Fibroblast of lung (primary cell): Measurements from ENCODE around the gene ETV1. TPM values are rescaled to one million over a fixed set of nuclear protein-coding genes. Genes with fewer than 3 reads are reported as not detected.
A peak's percentile ranks its signal among the peaks of the same experiment; 100 is the strongest.

Experiments used
- DNase-seq, 2 donors: peaks; one replicate each; pipeline versions ENCODE4 v3.0.0 to v3.0.0-alpha.2; 2010; ENCODE audit warnings: low read depth in 2 of 2
- H2AFZ ChIP-seq: 2 replicates; pipeline ENCODE4 v1.5.1; 2012; ENCODE audit warnings: low read length, control low read depth, inconsistent platforms
- H3K27ac ChIP-seq: 2 replicates; pipeline ENCODE4 v1.5.1; 2011; ENCODE audit warnings: low read length, control low read depth; ENCODE audit not compliant: insufficient read depth
- H3K27me3 ChIP-seq: 2 replicates; pipeline ENCODE4 v1.5.1; 2011; ENCODE audit warnings: mild to moderate bottlenecking, low read length; ENCODE audit not compliant: control insufficient read depth, insufficient read depth
- H3K36me3 ChIP-seq: 2 replicates; pipeline ENCODE4 v1.5.1; 2011; ENCODE audit warnings: low read length; ENCODE audit not compliant: control insufficient read depth, insufficient read depth
- H3K4me1 ChIP-seq: 2 replicates; pipeline ENCODE4 v1.5.1; 2011; ENCODE audit warnings: low read length; ENCODE audit not compliant: control insufficient read depth, insufficient read depth; ENCODE audit errors: extremely low read depth
- H3K4me2 ChIP-seq: 2 replicates; pipeline ENCODE4 v1.5.1; 2011; ENCODE audit warnings: low read length, control low read depth; ENCODE audit not compliant: insufficient read depth; ENCODE audit errors: extremely low read depth
- H3K4me3 ChIP-seq, 4 experiments: fragments of 200-600 bp in 1 of 4; sonication (generic) in 1 of 4; replicated peaks in 1 of 4; 2 replicates each; pipeline ENCODE4 v1.5.1; 2011 to 2016; ENCODE audit warnings: low read length in 4 of 4, low read depth in 3 of 4, mild to moderate bottlenecking in 3 of 4, control low read depth in 2 of 4, inconsistent platforms in 1 of 4, mixed read lengths in 1 of 4; ENCODE audit not compliant: insufficient read depth in 1 of 4; ENCODE audit errors: control extremely low read depth in 1 of 4
- H3K79me2 ChIP-seq: 2 replicates; pipeline ENCODE4 v1.5.1; 2012; ENCODE audit warnings: mild to moderate bottlenecking, low read length, inconsistent platforms; ENCODE audit not compliant: control insufficient read depth, insufficient read depth
- H3K9ac ChIP-seq: 2 replicates; pipeline ENCODE4 v1.5.1; 2011; ENCODE audit warnings: mild to moderate bottlenecking, low read length, control low read depth; ENCODE audit not compliant: insufficient read depth
- H3K9me3 ChIP-seq: 2 replicates; pipeline ENCODE4 v1.5.1; 2012; ENCODE audit warnings: low read depth, low read length; ENCODE audit not compliant: control insufficient read depth, insufficient read depth
- H4K20me1 ChIP-seq: 2 replicates; pipeline ENCODE4 v1.5.1; 2011; ENCODE audit warnings: low read length; ENCODE audit not compliant: control insufficient read depth, insufficient read depth; ENCODE audit errors: extremely low read depth
- CTCF ChIP-seq, 2 donors: IDR thresholded peaks in 1 of 2; conservative IDR thresholded peaks in 1 of 2; 1 replicate in 1 of 2; 2 replicates in 1 of 2; pipeline ENCODE4 v1.5.1; 2011 to 2012; ENCODE audit warnings: low read length in 2 of 2, control low read depth in 1 of 2, inconsistent platforms in 1 of 2, low read depth in 1 of 2, mild to moderate bottlenecking in 1 of 2
- EZH2 ChIP-seq: IDR thresholded peaks from 2 replicates; pipeline ENCODE4 v1.5.1; 2012; ENCODE audit warnings: low read length, control low read depth, mild to moderate bottlenecking; ENCODE audit errors: missing control alignments
- polyA plus RNA-seq, 2 donors: library from polyadenylated mRNA; depleted of rRNA in 1 of 2; stranded (reverse) in 1 of 2; unstranded in 1 of 2; fragments of >200 nt; gene quantifications; 2 replicates each; pipeline ENCODE4 v1.2.1, GENCODE V29; 2011 to 2012; ENCODE audit warnings: missing spikeins in 1 of 2
- total RNA-seq: library from RNA; depleted of rRNA; stranded (reverse); fragments of >200 nt; gene quantifications from 2 replicates; pipeline ENCODE4 v1.2.1, GENCODE V29; 2014

ETV1 gene
- total and polyA plus RNA-seq, 2 donors (not counting 1 experiment from before 2014, with no cell fraction given), result 13.3 to 26.4 TPM

GRCh38 chr7:14018751-14019150 is 29.3 kb upstream of the ETV1 start:
- H3K4me1 ChIP-seq, result no peaks in the 10 kb centered on the region
- H3K9ac ChIP-seq, result no peak overlapping the region
- H4K20me1 ChIP-seq, result no peaks in the 10 kb centered on the region
- H3K36me3 ChIP-seq, result no peaks in the 10 kb centered on the region
- no peak overlapping the region for H2AFZ ChIP-seq
- H3K27me3 ChIP-seq, result no peaks in the 10 kb centered on the region
- no peaks in the 10 kb centered on the region for H3K79me2 ChIP-seq
- no peak for TF ChIP-seq CTCF (conservative IDR thresholded peaks at IDR 0.05 in 1 of 2, IDR thresholded peaks at IDR 0.05 in 1 of 2; ENCODE audit: low read depth in 1 of 2, low read length in 2 of 2)
- no peak for TF ChIP-seq EZH2
- no peak overlapping the region for H3K27ac ChIP-seq
- DNase-seq, result peak in 1 of 2 donors; percentile 61
- no peaks in the 10 kb centered on the region for H3K9me3 ChIP-seq
- no peak overlapping the region for H3K4me2 ChIP-seq
- no peak overlapping the region for H3K4me3 ChIP-seq

GRCh38 chr7:14016950-14017349 is 27.5 kb upstream of the ETV1 start:
- DNase-seq, result peak in 1 of 2 donors; percentile 63
- H3K27ac ChIP-seq, result no peak overlapping the region

DNA sequence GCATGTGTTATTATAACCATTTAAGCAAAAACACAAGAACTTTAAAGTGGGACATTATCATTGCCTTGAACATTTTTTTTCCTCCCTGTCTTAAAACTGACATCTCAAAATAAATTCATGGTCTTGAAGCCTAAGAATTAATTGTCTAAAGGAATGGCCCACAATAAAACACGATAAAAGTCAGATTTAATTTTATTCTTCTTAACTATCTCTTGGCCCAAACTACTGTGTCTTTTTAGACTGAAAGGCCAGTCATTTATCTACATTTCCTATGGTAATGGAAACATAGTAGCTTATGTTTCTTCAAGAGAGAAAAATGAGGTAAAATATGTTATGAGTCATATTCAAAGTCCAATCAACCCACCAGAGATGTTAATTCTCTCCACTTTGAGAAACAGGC is 24.4 kb upstream of the ETV1 start:
- Histone ChIP-seq H3K36me3 (no peaks in the 10 kb centered on the region), H3K4me2 (no peak overlapping the region), H3K9me3 (no peaks in the 10 kb centered on the region), H3K4me1 (no peaks in the 10 kb centered on the region), H2AFZ (no peak overlapping the region), H3K27me3 (no peaks in the 10 kb centered on the region), H3K9ac (no peak overlapping the region), H3K27ac (no peak overlapping the region), H3K4me3 (no peak overlapping the region), H3K79me2 (no peaks in the 10 kb centered on the region), H4K20me1 (no peaks in the 10 kb centered on the region)
- peak in 1 of 2 donors; percentile 67 for DNase-seq
- TF ChIP-seq EZH2 (no peak), CTCF (conservative IDR thresholded peaks at IDR 0.05 in 1 of 2, IDR thresholded peaks at IDR 0.05 in 1 of 2; ENCODE audit: low read depth in 1 of 2, low read length in 2 of 2) (no peak)

More at GRCh38 chr7:14016950-14017349, 27.5 kb upstream of the ETV1 start:
- Histone ChIP-seq H3K79me2 (no peaks in the 10 kb centered on the region), H3K4me3 (no peak overlapping the region), H3K9me3 (no peaks in the 10 kb centered on the region), H4K20me1 (no peaks in the 10 kb centered on the region), H2AFZ (no peak overlapping the region), H3K4me2 (no peak overlapping the region), H3K36me3 (no peaks in the 10 kb centered on the region), H3K9ac (no peak overlapping the region), H3K27me3 (no peaks in the 10 kb centered on the region), H3K4me1 (no peaks in the 10 kb centered on the region)
- TF ChIP-seq EZH2 (no peak), CTCF (conservative IDR thresholded peaks at IDR 0.05 in 1 of 2, IDR thresholded peaks at IDR 0.05 in 1 of 2; ENCODE audit: low read depth in 1 of 2, low read length in 2 of 2) (no peak)
